Measurements from ENCODE around the gene HRAS.

HRAS gene

GRCh38 chr11:504053-504993, 31.1 kb downstream of the HRAS start:
- Histone ChIP-seq H3K27me3 (replicated peaks) (no peaks in the 10 kb centered on the region), H3K27ac (peak overlapping the region; percentile 15), H3K36me3 (replicated peaks) (peaks cover 32% of the 10 kb centered on the region), H3K4me3 (ENCODE audit: low read depth, low read length) (peak overlapping the region; percentile 60)
- TF ChIP-seq CTCF (IDR thresholded peaks at IDR 0.05; ENCODE audit: low read depth, low read length, missing control alignments) = no peak
- in situ Hi-C loops (cut with HindIII; ENCODE audit: low pct_ligation_motif_present, low sequenced_read_pairs) = no loop called here
- DNase-seq = no peak

GRCh38 chr11:503179-503981, 32.0 kb downstream of the HRAS start:
- no peak for DNase-seq
- H3K4me3 ChIP-seq (ENCODE audit: low read depth, low read length) = peak overlapping the region; percentile 60
- peaks cover 36% of the 10 kb centered on the region for H3K36me3 ChIP-seq (replicated peaks)
- H3K27ac ChIP-seq = peak overlapping the region; percentile 15
- no peak for TF ChIP-seq CTCF (IDR thresholded peaks at IDR 0.05; ENCODE audit: low read depth, low read length, missing control alignments)
- no peaks in the 10 kb centered on the region for H3K27me3 ChIP-seq (replicated peaks)
- in situ Hi-C loops (cut with HindIII; ENCODE audit: low pct_ligation_motif_present, low sequenced_read_pairs) = no loop called here

GRCh38 chr11:502288-503178, 32.8 kb downstream of the HRAS start:
- Histone ChIP-seq H3K4me3 (ENCODE audit: low read depth, low read length) (no peak overlapping the region), H3K27ac (no peak overlapping the region), H3K36me3 (replicated peaks) (peaks cover 45% of the 10 kb centered on the region), H3K27me3 (replicated peaks) (no peaks in the 10 kb centered on the region)
- no peak for TF ChIP-seq CTCF (IDR thresholded peaks at IDR 0.05; ENCODE audit: low read depth, low read length, missing control alignments)
- DNase-seq = no peak
- in situ Hi-C loops (cut with HindIII; ENCODE audit: low pct_ligation_motif_present, low sequenced_read_pairs) = no loop called here

GRCh38 chr11:501683-502287, 33.6 kb downstream of the HRAS start:
- Histone ChIP-seq H3K36me3 (replicated peaks) (peaks cover 51% of the 10 kb centered on the region), H3K27ac (no peak overlapping the region), H3K4me3 (ENCODE audit: low read depth, low read length) (no peak overlapping the region), H3K27me3 (replicated peaks) (no peaks in the 10 kb centered on the region)
- TF ChIP-seq CTCF (IDR thresholded peaks at IDR 0.05; ENCODE audit: low read depth, low read length, missing control alignments) = no peak
- no peak for DNase-seq
- in situ Hi-C loops (cut with HindIII; ENCODE audit: low pct_ligation_motif_present, low sequenced_read_pairs) = no loop called here

GRCh38 chr11:501001-501682, 34.2 kb downstream of the HRAS start:
- H3K27me3 ChIP-seq (replicated peaks) = no peaks in the 10 kb centered on the region
- peaks cover 57% of the 10 kb centered on the region for H3K36me3 ChIP-seq (replicated peaks)
- no peak for TF ChIP-seq CTCF (IDR thresholded peaks at IDR 0.05; ENCODE audit: low read depth, low read length, missing control alignments)
- in situ Hi-C loops (cut with HindIII; ENCODE audit: low pct_ligation_motif_present, low sequenced_read_pairs) = no loop called here
- H3K27ac ChIP-seq = no peak overlapping the region
- no peak for DNase-seq
- H3K4me3 ChIP-seq (ENCODE audit: low read depth, low read length) = no peak overlapping the region

All from brain microvascular endothelial cell (primary cell).